ENCODE measurements around the gene ADCYAP1.

Gene ADCYAP1

GRCh38 chr18:908758-909724, 4.4 kb downstream of the ADCYAP1 start:
- no peak for DNase-seq (ENCODE audit: low read depth, low spot score)

GRCh38 chr18:910247-910646, 5.6 kb downstream of the ADCYAP1 start:
- DNase-seq (ENCODE audit: low read depth, low spot score): no peak

GRCh38 chr18:911025-911424, 6.4 kb downstream of the ADCYAP1 start:
- no peak for DNase-seq (ENCODE audit: low read depth, low spot score)

GRCh38 chr18:911486-911885, 6.8 kb downstream of the ADCYAP1 start:
- no peak for DNase-seq (ENCODE audit: low read depth, low spot score)

- no peak for DNase-seq (ENCODE audit: low read depth, low spot score)
Measured at GRCh38 chr18:916562-916961, 11.9 kb downstream of the ADCYAP1 start.

GRCh38 chr18:919078-919477, 14.4 kb downstream of the ADCYAP1 start:
- DNase-seq (ENCODE audit: low read depth, low spot score): no peak

- DNase-seq (ENCODE audit: low read depth, low spot score): no peak
Measured at GRCh38 chr18:923144-923866, 18.6 kb downstream of the ADCYAP1 start.

GRCh38 chr18:924987-925386, 20.3 kb downstream of the ADCYAP1 start:
- DNase-seq (ENCODE audit: low read depth, low spot score): no peak

GRCh38 chr18:926946-927345, 22.3 kb downstream of the ADCYAP1 start:
- no peak for DNase-seq (ENCODE audit: low read depth, low spot score)

- no peak for DNase-seq (ENCODE audit: low read depth, low spot score)
Measured at GRCh38 chr18:933082-933481, 28.4 kb downstream of the ADCYAP1 start.

- no peak for DNase-seq (ENCODE audit: low read depth, low spot score)
Measured at GRCh38 chr18:934518-935133, 30.0 kb downstream of the ADCYAP1 start.

GRCh38 chr18:936941-937340, 32.3 kb downstream of the ADCYAP1 start:
- no peak for DNase-seq (ENCODE audit: low read depth, low spot score)

GRCh38 chr18:939166-939565, 34.5 kb downstream of the ADCYAP1 start:
- DNase-seq (ENCODE audit: low read depth, low spot score): no peak

GRCh38 chr18:939958-940357, 35.3 kb downstream of the ADCYAP1 start:
- no peak for DNase-seq (ENCODE audit: low read depth, low spot score)

- no peak for DNase-seq (ENCODE audit: low read depth, low spot score)
Measured at GRCh38 chr18:941331-941730, 36.7 kb downstream of the ADCYAP1 start.

GRCh38 chr18:944440-944839, 39.8 kb downstream of the ADCYAP1 start:
- DNase-seq (ENCODE audit: low read depth, low spot score): no peak

GRCh38 chr18:949724-950631, 45.3 kb downstream of the ADCYAP1 start:
- DNase-seq (ENCODE audit: low read depth, low spot score): no peak

GRCh38 chr18:950882-951495, 46.3 kb downstream of the ADCYAP1 start:
- no peak for DNase-seq (ENCODE audit: low read depth, low spot score)

GRCh38 chr18:955384-956066, 50.9 kb downstream of the ADCYAP1 start:
- DNase-seq (ENCODE audit: low read depth, low spot score): no peak

- DNase-seq (ENCODE audit: low read depth, low spot score): no peak
Measured at GRCh38 chr18:957829-958228, 53.2 kb downstream of the ADCYAP1 start.
